DND-41 (cell line): Measurements from ENCODE around the gene ELF1.

Source experiments
- EZH2 ChIP-seq: IDR thresholded peaks from 3 replicates; pipeline ENCODE4 v1.6.1; 2012; ENCODE audit warnings: borderline replicate concordance, low read depth, mild to moderate bottlenecking, moderate library complexity, low read length, inconsistent platforms; ENCODE audit not compliant: severe bottlenecking
- TF ChIP-seq, protein P1 (sequence below): IDR thresholded peaks from 2 replicates; pipeline ENCODE4 v1.5.1; 2012; ENCODE audit warnings: borderline replicate concordance, low read length, moderate library complexity, mild to moderate bottlenecking; ENCODE audit not compliant: poor library complexity, severe bottlenecking; ENCODE audit errors: extremely low read depth

DNA sequence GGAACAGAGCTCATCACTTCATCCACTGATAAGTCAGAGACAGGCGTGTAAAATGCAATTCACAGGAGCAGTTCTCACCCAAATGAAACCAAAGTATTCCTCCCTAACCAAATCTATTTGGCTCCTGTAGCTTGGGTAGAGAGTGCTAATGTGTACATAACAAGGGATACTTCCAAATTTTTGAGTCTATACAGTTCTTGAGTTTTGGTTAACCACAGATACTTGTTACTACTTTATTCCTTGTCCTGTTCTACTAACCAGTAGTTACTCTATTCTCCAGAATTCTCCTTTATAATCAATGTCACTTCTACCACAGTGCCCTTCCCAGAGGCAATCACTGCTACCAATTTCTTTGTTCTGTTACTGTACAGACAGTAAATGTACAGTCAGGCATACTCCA, 57.3 kb downstream of the ELF1 start:
- TF ChIP-seq, protein P1, sequence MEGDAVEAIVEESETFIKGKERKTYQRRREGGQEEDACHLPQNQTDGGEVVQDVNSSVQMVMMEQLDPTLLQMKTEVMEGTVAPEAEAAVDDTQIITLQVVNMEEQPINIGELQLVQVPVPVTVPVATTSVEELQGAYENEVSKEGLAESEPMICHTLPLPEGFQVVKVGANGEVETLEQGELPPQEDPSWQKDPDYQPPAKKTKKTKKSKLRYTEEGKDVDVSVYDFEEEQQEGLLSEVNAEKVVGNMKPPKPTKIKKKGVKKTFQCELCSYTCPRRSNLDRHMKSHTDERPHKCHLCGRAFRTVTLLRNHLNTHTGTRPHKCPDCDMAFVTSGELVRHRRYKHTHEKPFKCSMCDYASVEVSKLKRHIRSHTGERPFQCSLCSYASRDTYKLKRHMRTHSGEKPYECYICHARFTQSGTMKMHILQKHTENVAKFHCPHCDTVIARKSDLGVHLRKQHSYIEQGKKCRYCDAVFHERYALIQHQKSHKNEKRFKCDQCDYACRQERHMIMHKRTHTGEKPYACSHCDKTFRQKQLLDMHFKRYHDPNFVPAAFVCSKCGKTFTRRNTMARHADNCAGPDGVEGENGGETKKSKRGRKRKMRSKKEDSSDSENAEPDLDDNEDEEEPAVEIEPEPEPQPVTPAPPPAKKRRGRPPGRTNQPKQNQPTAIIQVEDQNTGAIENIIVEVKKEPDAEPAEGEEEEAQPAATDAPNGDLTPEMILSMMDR = no peak
- TF ChIP-seq EZH2 = no peak
